Measurements from ENCODE around the gene QSOX1.
A peak's percentile ranks its signal among the peaks of the same experiment; 100 is the strongest.
"Not testable (repeated sequence)": the region's sequence is repeated elsewhere in the genome, so short reads cannot be mapped to it uniquely, and the experiment has no call there.

The QSOX1 gene, protein sequence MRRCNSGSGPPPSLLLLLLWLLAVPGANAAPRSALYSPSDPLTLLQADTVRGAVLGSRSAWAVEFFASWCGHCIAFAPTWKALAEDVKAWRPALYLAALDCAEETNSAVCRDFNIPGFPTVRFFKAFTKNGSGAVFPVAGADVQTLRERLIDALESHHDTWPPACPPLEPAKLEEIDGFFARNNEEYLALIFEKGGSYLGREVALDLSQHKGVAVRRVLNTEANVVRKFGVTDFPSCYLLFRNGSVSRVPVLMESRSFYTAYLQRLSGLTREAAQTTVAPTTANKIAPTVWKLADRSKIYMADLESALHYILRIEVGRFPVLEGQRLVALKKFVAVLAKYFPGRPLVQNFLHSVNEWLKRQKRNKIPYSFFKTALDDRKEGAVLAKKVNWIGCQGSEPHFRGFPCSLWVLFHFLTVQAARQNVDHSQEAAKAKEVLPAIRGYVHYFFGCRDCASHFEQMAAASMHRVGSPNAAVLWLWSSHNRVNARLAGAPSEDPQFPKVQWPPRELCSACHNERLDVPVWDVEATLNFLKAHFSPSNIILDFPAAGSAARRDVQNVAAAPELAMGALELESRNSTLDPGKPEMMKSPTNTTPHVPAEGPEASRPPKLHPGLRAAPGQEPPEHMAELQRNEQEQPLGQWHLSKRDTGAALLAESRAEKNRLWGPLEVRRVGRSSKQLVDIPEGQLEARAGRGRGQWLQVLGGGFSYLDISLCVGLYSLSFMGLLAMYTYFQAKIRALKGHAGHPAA

GRCh38 chr1:180154325-180155181 is at the start of gene QSOX1:
QSOX1 (plus strand) TSS chr1:180154869; CDS start chr1:180154908, 39 bp downstream.
- DNase-seq, result peak; percentile 94

DNA sequence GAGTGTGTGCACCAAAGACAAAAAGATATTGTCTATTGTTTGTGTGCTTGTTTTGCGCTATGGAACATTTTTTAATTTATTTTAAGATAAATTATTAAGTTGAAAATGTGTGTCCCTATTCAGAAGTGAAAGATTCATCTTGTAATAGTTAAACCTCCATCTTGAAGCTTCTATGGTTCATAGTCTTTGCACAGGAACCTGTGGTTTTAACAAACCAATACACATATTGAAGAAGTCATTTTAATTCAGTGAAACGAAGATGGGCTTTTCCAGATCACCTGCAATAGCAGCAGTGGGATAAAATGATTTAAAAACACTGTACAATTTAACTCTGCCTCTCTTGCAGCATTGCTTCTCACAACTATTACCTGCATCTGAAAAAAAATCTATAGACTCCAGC is 42.6 kb upstream of the QSOX1 start:
- no peak for DNase-seq

- DNase-seq, result no peak
Observed at GRCh38 chr1:180112984-180113647, 41.6 kb upstream of the QSOX1 start.

DNA sequence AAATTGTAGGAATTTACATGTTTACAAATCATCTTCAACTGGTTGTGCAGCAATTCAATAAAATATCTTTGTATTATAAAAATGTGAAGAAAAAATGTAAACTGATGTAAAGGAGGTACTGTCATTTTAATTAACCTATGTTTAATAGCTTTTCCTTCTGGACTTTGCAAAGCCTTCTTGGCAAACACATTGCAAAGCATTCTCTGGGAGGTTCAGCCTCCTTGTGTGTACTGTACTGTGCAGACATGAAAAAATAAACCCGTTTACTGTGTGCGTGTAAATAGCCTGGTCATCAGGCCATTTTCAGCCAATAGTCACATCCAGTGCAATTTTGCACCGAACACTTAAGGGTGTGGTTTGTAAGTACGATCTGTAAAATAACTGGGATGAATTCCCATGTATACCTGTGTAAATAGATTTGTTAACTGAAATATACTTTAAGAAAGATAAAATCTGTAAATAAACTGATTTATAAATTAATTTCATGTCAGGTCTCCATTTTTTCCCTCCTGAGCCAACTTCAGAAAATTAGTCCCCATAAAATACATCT is 40.2 kb upstream of the QSOX1 start:
- DNase-seq, result no peak

- DNase-seq, result no peak
Observed at GRCh38 chr1:180116964-180117763, 37.5 kb upstream of the QSOX1 start.

- DNase-seq, result no peak
Observed at GRCh38 chr1:180117764-180118116, 36.9 kb upstream of the QSOX1 start.

GRCh38 chr1:180119837-180120236 is 34.8 kb upstream of the QSOX1 start:
- DNase-seq, result no peak

GRCh38 chr1:180123463-180123936 is 31.2 kb upstream of the QSOX1 start:
- no peak for DNase-seq

DNA sequence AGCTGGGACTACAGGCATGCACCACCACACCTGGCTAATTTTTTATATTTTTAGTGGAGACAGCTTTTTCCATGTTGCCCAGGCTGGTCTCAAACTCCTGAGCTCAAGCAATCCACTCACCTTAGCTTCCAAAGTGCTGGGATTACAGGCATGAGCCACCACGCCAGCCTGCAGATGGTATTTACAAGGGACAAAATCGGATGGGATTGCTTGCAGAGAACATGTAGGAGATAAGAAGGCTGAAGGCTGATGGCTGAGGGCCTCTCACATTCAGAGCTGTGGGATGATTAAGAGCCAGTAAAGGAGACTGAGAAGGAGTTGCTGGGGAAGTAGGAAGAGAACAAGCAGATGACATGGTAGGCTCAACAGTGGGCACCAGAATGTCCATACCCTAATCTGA is 24.0 kb upstream of the QSOX1 start:
- no peak for DNase-seq

DNA sequence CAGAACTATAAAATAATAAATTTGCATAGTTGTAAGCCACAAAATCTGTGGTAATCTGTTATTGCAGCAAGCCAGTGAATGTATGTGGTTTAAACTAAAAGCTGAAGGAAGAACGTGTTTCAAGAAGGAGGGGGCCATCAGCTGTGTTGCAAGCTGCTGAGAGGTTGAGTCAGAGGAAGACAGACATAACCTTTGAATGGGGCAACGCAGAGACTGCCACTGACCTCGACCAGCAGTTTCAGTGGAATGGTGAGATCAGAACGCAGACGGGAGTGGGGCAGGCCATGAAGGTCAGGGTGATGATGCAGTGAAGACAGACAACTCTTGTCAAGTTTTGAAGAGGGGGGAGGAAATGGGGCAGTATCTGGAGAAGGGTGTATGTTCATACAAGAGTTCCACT is 23.2 kb upstream of the QSOX1 start:
- DNase-seq, result peak; percentile 20

DNA sequence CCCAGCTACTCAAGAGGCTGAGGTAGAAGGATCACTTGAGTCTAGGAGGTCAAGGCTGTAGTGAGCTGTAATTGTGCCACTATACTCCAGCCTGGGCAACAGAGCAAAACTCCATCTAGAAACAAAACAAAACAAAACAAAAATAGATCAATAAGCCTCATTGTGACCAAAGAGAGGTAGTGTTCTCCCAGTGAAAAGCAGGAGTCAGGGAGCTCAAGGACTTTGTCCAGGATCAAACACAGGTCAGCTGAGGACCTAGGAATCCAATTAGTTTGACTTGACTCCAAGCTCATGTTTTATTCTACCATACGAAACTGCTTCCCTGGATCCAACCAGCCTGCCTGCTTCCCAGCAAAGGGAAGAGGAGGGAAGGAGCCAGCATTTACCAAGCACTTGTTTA is 21.5 kb upstream of the QSOX1 start:
- DNase-seq, result no peak

- not testable (repeated sequence) for DNase-seq
Observed at GRCh38 chr1:180133688-180134087, 21.0 kb upstream of the QSOX1 start.

GRCh38 chr1:180135535-180135934 is 19.1 kb upstream of the QSOX1 start:
- DNase-seq, result no peak

- no peak for DNase-seq
Observed at GRCh38 chr1:180136331-180136967, 18.2 kb upstream of the QSOX1 start.

DNA sequence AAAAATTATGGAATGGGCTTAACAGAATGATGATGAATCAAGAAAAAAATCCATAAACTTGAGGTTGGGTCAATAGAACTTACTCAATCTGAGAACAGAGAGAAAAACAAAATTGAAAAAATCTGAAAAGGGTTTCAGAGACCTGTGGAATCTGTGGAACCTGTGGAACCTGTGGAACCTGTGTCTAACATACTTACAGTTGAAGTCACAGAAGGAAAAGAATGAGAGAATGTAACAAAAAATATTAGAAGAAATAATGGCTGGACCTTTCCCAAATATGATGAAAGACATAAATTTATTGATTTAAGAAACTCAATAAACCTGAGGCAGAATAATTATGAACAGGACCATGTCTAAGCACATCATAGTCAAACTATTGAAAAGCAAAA is 17.7 kb upstream of the QSOX1 start:
- no peak for DNase-seq

GRCh38 chr1:180137776-180138175 is 16.9 kb upstream of the QSOX1 start:
- no peak for DNase-seq

DNA sequence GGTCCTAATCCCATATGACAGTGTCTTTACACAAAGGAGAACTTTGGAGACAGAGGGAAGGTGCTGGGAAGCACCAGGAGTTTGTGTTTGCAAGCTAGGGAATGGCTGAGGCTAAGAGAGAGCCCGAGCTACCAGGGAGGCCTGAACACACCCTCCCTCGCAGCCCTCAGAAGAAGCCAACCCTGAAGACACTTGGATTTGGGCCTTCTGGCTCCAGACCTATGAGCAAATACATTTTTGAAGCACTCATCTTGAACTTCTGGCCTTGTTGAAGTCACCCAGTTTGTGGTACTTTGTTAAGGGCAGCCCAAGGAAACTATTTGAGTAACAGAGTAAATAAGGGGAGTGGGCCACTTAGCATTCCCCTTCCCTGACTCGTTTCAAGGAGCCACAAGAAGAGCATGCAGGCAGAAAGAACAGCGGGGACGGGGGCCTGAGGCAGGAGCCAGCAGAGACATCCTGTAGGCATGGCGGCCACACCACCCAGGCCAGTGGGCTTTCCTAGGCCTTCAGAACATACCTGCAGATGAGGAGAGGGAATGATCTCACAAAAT is 13.2 kb upstream of the QSOX1 start:
- no peak for DNase-seq

- DNase-seq, result no peak
Observed at GRCh38 chr1:180143359-180143758, 11.3 kb upstream of the QSOX1 start.

DNA sequence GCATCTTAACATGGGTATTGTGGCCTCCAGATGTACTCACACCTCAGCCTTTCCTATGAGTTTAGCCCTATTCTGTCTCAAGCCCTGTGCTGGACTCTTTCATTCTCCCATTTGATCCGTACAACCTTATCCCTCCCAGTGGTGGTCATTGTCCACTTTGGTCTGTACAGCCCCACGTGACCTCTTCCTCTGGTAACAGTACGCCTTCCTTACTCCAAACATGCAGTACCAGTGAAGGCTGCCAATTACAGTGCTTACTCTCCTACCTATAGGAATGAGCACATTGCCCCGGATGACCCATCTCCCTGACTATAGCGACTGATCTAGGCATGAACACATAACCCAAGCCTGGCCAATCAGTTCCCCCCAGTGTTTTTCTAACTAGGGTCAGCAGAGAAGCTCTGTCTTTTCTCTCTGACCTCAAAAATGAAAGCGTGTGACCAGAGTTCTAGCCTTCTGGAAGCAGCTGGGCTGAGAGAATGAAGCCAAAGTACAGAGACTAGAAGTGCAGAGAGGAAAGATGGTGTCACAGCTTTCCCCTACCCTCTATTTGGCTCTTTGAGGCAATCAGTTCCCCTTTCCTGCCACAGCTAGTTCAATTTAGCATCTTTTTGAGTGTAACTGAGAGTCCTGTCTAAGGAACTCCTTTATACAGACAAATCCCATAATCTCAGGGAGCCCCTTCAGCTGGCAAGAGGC is 9.9 kb upstream of the QSOX1 start:
- DNase-seq, result no peak

DNA sequence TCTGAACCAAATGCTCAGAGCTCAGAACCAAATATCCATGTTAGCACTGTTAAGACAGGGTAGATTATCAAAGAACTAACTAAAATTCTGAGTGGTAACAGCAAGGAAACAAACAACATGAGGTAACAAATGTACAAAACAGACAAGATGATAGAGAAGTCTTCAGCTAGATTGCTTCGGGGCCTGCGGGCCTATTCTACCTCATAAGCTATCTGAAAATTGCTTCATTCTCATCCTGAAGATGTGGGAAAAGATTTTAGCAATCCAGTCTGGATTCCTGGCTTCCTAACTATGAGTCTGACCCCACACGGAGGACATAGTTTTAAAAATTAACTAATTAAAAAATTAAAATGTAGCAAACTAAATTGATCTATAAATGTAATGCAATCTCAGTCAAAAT is 9.2 kb upstream of the QSOX1 start:
- DNase-seq, result no peak

Data from activated CD4-positive, alpha-beta T cell treated with anti-CD3 and anti-CD28 coated beads, Interleukin-10, Interleukin-2, amounts not matched to agents 100 ng/mL and 50 ng/mL, durations not matched to agents 16 hours and 8 hours (primary cell).